ENCODE measurements around the gene GGA1.

GGA1 gene

DNA sequence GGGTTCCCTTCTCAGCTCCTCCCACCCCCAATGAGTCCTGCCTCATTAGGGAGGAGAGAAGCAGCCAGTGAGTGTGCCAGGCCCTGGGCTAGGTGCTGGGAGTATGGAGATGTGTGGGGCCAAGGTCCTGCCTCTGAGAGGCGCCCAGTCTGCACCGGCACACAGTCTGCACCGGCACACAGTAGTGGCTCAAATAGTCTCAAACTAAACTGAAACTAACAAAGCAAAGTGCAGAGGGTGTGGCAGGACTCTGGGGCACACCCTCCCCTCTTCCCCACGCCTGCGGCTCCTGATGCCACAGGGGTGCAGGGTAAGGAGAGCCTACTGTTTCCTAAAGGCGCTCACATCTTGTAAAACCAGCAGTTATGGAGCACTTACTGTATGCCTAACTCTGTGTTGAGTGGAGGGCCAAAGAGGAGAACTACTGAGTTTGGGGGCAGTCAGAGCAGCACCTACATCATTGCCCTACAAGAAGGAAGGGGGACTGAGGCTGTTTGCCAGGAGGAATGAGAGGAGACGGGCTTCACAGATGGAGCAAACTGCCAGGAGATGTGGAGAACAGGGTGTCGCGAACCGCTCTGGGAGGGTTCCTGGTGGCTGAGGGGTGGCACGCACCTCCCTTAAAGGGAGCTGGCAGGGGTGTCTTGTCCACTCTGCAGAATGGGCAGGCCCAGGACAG lies 29.9 kb downstream of the GGA1 start:
- Histone ChIP-seq H3K9ac (ENCODE audit: low read depth, low read length) (peak overlapping the region; percentile 60; the same call in 1 of the 2 replicates), H3K27ac (ENCODE audit: low read length) (no peak overlapping the region), H2AFZ (ENCODE audit: low read depth, low read length) (0 out of 2 replicates have a peak overlapping the region, but pooled peaks have one; percentile 55), H3K9me3 (ENCODE audit: insufficient read depth, low read length, severe bottlenecking) (no peaks in the 10 kb centered on the region), H3K4me3 (ENCODE audit: low read depth in 1 of 2, low read length in 2 of 2) (no peak overlapping the region), H3K4me2 (ENCODE audit: insufficient read depth, low read length) (peak overlapping the region; percentile 98; the same call in 1 of the 2 replicates), H3K4me1 (ENCODE audit: insufficient read depth, low read length) (peaks cover 54% of the 10 kb centered on the region), H3K79me2 (ENCODE audit: insufficient read depth, low read length) (no peaks in the 10 kb centered on the region), H3K27me3 (ENCODE audit: insufficient read depth, low read length, poor library complexity) (peaks cover 3% of the 10 kb centered on the region), H3K36me3 (ENCODE audit: insufficient read depth, low read length) (no peaks in the 10 kb centered on the region; the same call in 1 of the 2 replicates), H4K20me1 (ENCODE audit: insufficient read depth, low read length) (no peaks in the 10 kb centered on the region; the same call in 1 of the 2 replicates)
- TF ChIP-seq, protein P1, sequence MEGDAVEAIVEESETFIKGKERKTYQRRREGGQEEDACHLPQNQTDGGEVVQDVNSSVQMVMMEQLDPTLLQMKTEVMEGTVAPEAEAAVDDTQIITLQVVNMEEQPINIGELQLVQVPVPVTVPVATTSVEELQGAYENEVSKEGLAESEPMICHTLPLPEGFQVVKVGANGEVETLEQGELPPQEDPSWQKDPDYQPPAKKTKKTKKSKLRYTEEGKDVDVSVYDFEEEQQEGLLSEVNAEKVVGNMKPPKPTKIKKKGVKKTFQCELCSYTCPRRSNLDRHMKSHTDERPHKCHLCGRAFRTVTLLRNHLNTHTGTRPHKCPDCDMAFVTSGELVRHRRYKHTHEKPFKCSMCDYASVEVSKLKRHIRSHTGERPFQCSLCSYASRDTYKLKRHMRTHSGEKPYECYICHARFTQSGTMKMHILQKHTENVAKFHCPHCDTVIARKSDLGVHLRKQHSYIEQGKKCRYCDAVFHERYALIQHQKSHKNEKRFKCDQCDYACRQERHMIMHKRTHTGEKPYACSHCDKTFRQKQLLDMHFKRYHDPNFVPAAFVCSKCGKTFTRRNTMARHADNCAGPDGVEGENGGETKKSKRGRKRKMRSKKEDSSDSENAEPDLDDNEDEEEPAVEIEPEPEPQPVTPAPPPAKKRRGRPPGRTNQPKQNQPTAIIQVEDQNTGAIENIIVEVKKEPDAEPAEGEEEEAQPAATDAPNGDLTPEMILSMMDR (IDR thresholded peaks at IDR 0.05; ENCODE audit: borderline replicate concordance, extremely low read depth, low read length, poor library complexity, severe bottlenecking) = no peak
- no peak for TF ChIP-seq EZH2 (IDR thresholded peaks at IDR 0.05; ENCODE audit: borderline replicate concordance, low read depth, low read length, severe bottlenecking)
- ATAC-seq (ENCODE audit: insufficient read depth, low read depth) (no peak), DNase-seq (peak; percentile 15)

DNA sequence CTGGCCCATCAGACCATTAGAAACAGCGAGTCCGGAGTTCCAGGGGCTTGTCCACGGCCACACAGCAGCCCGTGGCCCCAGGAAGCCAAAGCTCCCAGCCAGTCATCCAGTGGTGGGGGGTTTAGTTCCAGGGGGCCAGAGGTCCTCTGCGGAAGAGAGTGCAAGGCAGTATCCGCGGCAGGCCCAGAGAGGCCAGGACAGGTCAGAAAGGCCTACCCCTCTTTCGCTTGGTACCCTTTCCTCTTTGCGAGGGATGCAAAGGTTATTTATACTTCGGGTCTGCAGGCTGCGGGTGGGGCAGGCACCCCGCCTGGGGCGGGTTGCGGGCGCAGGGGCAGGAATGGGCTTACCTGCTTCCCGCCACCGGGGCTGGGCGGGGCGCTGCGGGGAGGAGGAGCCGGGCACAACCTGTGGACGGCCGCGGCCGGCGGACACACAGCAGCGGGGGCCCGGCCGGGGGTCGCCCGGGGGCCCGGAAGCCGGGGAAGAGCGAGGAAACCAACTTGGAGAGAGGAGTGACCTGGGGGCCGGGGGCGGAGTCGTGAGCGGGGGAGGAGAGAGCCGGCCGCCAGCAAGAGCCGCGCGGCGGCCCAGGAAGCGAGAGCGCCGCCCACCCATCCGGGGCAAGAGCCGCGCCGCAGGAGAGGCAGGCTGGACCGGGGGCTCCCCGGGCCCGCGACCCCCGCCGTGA lies 30.6 kb downstream of the GGA1 start, which contains the start of gene SH3BP1:
SH3BP1 (plus strand) TSS at position 600 of the 691 bp plus-strand sequence. CDS start 119 bp downstream, outside the sequence.
- peak within 1 kb of the TSS; percentile 55 for H2AFZ ChIP-seq (ENCODE audit: low read depth, low read length)
- H3K27me3 ChIP-seq (ENCODE audit: insufficient read depth, low read length, poor library complexity) = peaks cover 3% of the 10 kb centered on the region
- H3K36me3 ChIP-seq (ENCODE audit: insufficient read depth, low read length) = peaks cover 3% of the 10 kb centered on the region; the same call in 1 of the 2 replicates
- no peaks in the 10 kb centered on the region; the same call in 1 of the 2 replicates for H4K20me1 ChIP-seq (ENCODE audit: insufficient read depth, low read length)
- H3K9me3 ChIP-seq (ENCODE audit: insufficient read depth, low read length, severe bottlenecking) = no peaks in the 10 kb centered on the region
- DNase-seq = peak; percentile 68
- peaks cover 54% of the 10 kb centered on the region for H3K4me1 ChIP-seq (ENCODE audit: insufficient read depth, low read length)
- TF ChIP-seq EZH2 (IDR thresholded peaks at IDR 0.05; ENCODE audit: borderline replicate concordance, low read depth, low read length, severe bottlenecking) = no peak
- TF ChIP-seq, protein P1 (IDR thresholded peaks at IDR 0.05; ENCODE audit: borderline replicate concordance, extremely low read depth, low read length, poor library complexity, severe bottlenecking) = no peak
- ATAC-seq (ENCODE audit: insufficient read depth, low read depth) = peak; percentile 54
- peak within 1 kb of the TSS; percentile 98 for H3K4me2 ChIP-seq (ENCODE audit: insufficient read depth, low read length)
- H3K79me2 ChIP-seq (ENCODE audit: insufficient read depth, low read length) = no peaks in the 10 kb centered on the region
- H3K9ac ChIP-seq (ENCODE audit: low read depth, low read length) = peak within 1 kb of the TSS; percentile 60
- H3K4me3 ChIP-seq (ENCODE audit: low read depth in 1 of 2, low read length in 2 of 2) = peak within 1 kb of the TSS; percentile 23 to 72; a peak in 3 of 4 replicates
- peak within 1 kb of the TSS; percentile 67 for H3K27ac ChIP-seq (ENCODE audit: low read length)

DNA sequence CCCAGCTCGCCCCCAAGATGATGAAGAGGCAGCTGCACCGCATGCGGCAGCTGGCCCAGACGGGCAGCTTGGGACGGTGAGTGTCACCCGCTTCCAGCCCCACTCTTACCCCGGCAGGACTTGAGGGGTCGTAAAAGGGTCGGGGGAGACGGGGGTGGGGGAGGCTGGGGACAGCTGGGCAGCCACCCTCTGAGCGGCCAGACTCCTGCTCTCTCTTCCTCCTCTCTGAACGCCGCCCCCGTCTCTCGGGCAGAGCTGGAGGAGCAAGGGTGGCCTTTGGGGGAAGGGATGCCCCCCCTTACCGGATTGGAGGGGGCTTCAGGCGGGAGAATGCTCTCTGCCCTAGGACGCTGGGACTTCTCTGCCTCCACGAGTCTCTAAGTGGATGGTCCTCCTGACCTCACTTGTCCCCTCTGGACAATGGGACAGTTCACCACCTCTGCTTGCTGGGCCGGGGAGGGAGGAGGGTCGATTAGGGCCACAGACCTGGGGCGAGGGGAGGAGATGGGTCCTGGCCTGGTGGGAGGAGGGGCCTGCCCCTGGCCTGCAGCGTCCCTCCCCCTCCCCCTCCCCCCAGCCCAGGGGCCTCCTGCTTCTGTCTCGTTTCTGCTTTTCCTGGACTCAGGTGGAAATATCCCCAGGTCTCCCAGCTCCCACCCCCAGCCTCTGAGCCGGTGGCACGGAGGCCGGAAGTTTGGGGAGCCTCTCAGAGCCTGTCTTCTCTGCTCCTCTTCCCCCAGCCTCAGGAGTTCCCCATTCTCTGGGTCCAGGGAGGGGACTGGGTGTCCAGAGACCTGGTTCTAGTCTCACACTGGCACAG lies 31.3 kb downstream of the GGA1 start:
- H2AFZ ChIP-seq (ENCODE audit: low read depth, low read length) = peak overlapping the region; percentile 55
- ATAC-seq (ENCODE audit: insufficient read depth, low read depth) (peak; percentile 1; the same call in 1 of the 3 replicates), DNase-seq (peak; percentile 33)
- peaks cover 54% of the 10 kb centered on the region for H3K4me1 ChIP-seq (ENCODE audit: insufficient read depth, low read length)
- H3K9ac ChIP-seq (ENCODE audit: low read depth, low read length) = peak overlapping the region; percentile 60
- H3K4me3 ChIP-seq (ENCODE audit: low read depth in 1 of 2, low read length in 2 of 2) = peak overlapping the region; percentile 23 to 72; a peak in 3 of 4 replicates
- H3K4me2 ChIP-seq (ENCODE audit: insufficient read depth, low read length) = peak overlapping the region; percentile 98
- no peaks in the 10 kb centered on the region for H3K9me3 ChIP-seq (ENCODE audit: insufficient read depth, low read length, severe bottlenecking)
- peak overlapping the region; percentile 67 for H3K27ac ChIP-seq (ENCODE audit: low read length)
- H3K27me3 ChIP-seq (ENCODE audit: insufficient read depth, low read length, poor library complexity) = peaks cover 3% of the 10 kb centered on the region
- TF ChIP-seq, protein P1 (IDR thresholded peaks at IDR 0.05; ENCODE audit: borderline replicate concordance, extremely low read depth, low read length, poor library complexity, severe bottlenecking) = no peak
- TF ChIP-seq EZH2 (IDR thresholded peaks at IDR 0.05; ENCODE audit: borderline replicate concordance, low read depth, low read length, severe bottlenecking) = no peak
- H3K36me3 ChIP-seq (ENCODE audit: insufficient read depth, low read length) = peaks cover 3% of the 10 kb centered on the region; the same call in 1 of the 2 replicates
- no peaks in the 10 kb centered on the region; the same call in 1 of the 2 replicates for H4K20me1 ChIP-seq (ENCODE audit: insufficient read depth, low read length)
- H3K79me2 ChIP-seq (ENCODE audit: insufficient read depth, low read length) = no peaks in the 10 kb centered on the region

All from DND-41 (cell line).